Astrocyte of the cerebellum (primary cell): ENCODE results near the gene OR6B2.
"Not testable (repeated sequence)": the region's sequence is repeated elsewhere in the genome, so short reads cannot be mapped to it uniquely, and the experiment has no call there.

Source experiments
- DNase-seq: peaks from one replicate; pipeline ENCODE4 v3.0.0-alpha.2; 2011; ENCODE audit warnings: low read depth
- H3K4me3 ChIP-seq: 2 replicates; pipeline ENCODE4 v1.5.1; 2011; ENCODE audit warnings: mild to moderate bottlenecking, low read depth, low read length, moderate library complexity
- in situ Hi-C: cut with HindIII; loops from 2 replicates; pipeline ENCODE4 v1.10.0; 2017; ENCODE audit warnings: low sequenced_read_pairs
- TF ChIP-seq, protein P1 (sequence below): IDR thresholded peaks from 2 replicates; pipeline ENCODE4 v1.5.1; 2012; ENCODE audit warnings: low read length, low read depth, moderate library complexity, mild to moderate bottlenecking; ENCODE audit errors: missing control alignments

Gene OR6B2

DNA sequence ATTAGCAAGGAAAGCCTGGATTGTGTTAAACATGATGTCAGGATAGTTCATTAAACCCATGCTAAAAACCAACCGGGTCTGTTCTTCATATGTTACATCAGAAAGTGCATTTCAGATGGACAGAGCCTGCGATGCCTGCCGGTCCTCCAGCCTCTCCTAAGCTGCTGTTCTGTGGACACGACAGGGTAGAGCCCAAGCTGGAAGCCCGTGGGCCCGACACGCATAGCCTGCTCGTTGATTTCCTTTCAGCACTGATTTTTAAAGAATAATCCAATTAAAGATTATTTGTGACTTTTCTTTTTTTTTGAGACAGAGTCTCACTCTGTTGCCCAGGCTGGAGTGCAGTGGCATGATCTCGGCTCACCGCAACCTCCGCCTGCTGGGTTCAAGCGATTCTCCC lies 22.3 kb upstream of the OR6B2 start:
- no peak for DNase-seq
- TF ChIP-seq, protein P1, sequence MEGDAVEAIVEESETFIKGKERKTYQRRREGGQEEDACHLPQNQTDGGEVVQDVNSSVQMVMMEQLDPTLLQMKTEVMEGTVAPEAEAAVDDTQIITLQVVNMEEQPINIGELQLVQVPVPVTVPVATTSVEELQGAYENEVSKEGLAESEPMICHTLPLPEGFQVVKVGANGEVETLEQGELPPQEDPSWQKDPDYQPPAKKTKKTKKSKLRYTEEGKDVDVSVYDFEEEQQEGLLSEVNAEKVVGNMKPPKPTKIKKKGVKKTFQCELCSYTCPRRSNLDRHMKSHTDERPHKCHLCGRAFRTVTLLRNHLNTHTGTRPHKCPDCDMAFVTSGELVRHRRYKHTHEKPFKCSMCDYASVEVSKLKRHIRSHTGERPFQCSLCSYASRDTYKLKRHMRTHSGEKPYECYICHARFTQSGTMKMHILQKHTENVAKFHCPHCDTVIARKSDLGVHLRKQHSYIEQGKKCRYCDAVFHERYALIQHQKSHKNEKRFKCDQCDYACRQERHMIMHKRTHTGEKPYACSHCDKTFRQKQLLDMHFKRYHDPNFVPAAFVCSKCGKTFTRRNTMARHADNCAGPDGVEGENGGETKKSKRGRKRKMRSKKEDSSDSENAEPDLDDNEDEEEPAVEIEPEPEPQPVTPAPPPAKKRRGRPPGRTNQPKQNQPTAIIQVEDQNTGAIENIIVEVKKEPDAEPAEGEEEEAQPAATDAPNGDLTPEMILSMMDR = no peak
- in situ Hi-C loops = no loop called here
- H3K4me3 ChIP-seq = no peak overlapping the region

DNA sequence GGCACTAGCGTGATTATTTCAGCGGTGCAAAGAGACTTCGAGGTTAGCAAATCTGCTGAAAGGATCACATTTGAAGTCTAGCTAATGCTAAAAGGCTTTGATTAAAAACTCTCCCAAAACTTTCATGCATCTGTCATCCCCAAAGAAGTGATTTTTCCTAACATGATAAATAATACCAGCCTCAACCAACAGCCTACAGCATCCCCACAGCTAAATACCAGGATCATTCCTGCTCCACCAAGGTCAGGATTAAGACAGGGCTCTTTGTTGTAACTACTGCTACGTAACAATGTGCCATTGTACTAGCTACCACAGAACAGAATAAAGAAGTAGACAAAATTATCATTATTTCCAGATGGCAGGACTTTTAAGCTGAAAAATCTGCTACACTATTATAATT lies 21.5 kb upstream of the OR6B2 start:
- no peak overlapping the region for H3K4me3 ChIP-seq
- no peak for DNase-seq
- TF ChIP-seq, protein P1 = no peak
- in situ Hi-C loops = no loop called here

DNA sequence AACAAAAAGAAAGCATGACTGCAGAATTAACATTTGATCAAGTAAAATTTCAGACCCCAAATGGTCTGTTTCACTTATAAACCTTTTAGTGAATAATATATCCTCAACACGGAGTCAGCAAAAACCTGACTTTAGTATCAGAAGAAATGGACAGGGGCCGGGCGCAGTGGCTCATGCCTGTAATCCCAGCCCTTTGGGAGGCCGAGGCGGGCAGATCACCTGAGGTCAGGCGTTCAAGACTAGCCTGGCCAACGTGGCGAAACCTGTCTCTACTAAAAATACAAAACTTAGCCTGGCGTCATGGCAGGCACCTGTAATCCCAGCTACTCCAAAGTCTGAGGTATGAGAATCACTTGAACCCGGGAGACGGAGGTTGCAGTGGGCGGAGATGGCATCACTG lies 20.0 kb upstream of the OR6B2 start:
- DNase-seq = no peak
- in situ Hi-C loops = no loop called here
- no peak overlapping the region for H3K4me3 ChIP-seq
- TF ChIP-seq, protein P1 = no peak

DNA sequence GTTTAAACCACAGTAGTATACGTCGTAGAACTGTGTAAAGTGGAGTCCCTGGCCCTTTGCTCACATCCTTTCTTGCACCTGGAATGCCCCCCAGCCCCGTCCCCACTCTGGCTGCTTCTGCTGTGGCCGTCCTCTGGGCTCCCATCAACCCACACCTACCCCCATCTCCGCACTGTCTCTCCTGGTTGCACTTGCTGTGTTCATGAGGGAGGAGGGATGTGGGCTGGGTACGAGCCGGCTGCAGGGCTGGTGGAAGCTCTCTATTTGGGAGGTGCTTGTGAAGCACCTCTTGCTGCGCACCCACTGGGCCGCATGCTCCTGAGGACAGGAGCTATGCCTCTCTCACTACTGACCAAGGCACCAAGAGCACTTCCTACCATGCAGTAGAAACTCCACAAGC lies 18.0 kb upstream of the OR6B2 start:
- in situ Hi-C loops = no loop called here
- no peak for DNase-seq
- no peak overlapping the region for H3K4me3 ChIP-seq
- TF ChIP-seq, protein P1 = no peak

DNA sequence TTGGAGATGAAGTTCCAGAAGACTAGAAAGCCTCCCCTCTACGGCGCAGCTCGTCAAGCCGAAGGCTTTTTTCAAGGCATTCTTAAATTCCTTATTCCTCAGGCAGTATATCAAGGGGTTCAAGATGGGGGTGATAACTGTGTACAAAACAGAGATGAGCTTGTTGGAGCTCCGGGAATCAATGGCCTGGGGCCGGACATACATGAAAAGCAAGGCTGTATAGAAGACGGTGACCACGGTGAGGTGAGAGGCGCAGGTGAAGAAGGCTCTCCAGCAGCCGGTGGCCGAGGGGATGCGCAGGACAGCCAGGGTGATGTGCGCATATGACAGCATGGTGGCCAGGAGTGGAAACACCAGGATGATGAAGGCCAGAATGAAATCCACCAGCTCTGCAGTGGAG lies 14.9 kb upstream of the OR6B2 start:
- TF ChIP-seq, protein P1 = no peak
- in situ Hi-C loops = no loop called here
- no peak for DNase-seq
- H3K4me3 ChIP-seq = no peak overlapping the region

DNA sequence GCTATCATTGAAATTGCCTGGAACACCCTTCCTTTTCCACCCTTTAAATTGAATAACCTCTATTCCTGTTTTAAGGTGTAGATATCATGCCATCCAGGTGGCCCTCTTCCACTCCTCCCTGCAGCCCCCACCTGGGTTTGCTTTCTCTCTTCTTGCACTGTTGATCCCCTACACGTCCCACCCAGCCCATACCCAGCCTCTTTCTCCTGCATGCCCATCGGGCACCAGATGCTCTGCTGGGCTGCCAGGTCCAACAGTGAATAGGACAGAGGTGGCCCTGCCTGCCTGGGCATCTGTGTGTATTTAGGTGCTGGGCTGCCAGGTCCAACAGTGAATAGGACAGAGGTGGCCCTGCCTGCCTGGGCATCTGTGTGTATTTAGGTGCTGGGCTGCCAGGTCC lies 13.9 kb upstream of the OR6B2 start:
- H3K4me3 ChIP-seq, DNase-seq, in situ Hi-C loops: not testable (repeated sequence)

DNA sequence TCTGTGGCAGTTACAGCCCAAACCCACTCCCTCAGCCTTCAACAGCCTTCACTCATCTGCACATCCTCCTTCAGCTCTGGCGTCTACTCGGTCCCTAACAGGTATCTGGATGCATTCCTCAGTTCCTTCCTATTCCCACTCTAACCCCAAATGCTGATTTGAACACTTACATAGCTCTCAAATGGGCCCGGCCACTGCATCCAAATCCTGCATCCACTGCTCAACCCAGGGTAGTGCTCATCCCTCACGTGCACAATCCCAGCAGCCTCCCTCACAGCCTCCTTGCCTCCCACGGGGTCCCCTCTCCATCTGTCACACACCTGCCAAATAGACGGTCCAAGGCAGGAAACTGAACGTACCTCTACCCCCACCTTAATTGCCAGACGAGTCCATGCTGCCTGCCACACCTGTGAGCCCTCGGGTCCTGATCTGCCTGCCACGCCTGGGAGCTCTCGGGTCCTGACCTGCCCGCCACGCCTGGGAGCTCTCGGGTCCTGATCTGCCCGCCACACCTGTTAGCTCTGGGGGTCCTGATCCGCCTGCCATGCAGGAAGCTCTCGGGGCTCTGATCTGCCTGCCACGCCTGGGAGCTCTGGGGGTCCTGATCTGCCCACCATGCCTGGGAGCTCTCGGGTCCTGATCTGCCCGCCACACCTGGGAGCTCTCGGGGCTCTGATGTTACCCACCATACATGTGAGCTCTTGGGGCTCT lies 13.2 kb upstream of the OR6B2 start:
- TF ChIP-seq, protein P1 = no peak
- in situ Hi-C loops = no loop called here
- H3K4me3 ChIP-seq = no peak overlapping the region
- DNase-seq = no peak
